Cardiac septum (tissue), 1 donor: ENCODE results near the gene NRN1L. TPM values are rescaled to one million over a fixed set of nuclear protein-coding genes. Genes with fewer than 3 reads are reported as not detected.
A peak's percentile ranks its signal among the peaks of the same experiment; 100 is the strongest.

Experiments
- DNase-seq: peaks from one replicate; pipeline ENCODE4 v3.0.0-alpha.2; 2020; ENCODE audit warnings: low spot score
- intact Hi-C: fragments of 100-400 bp; cut with DNase I; formaldehyde crosslinking; loops from one replicate; pipeline ENCODE4 v1.14.0; 2022
- total RNA-seq: library from RNA; stranded (reverse); fragmentation: NEBNext Ultra II Directional; extraction: Animal tissue kit (Norgen Biotek cat#: 25700); gene quantifications from one replicate; pipeline ENCODE4 v1.2.1, GENCODE V29; 2021
- donor health status: DM: no; HTN: no; CAD: no.

NRN1L gene
- total RNA-seq, 1 donor from 2014 or later: 2.1 TPM

- intact Hi-C loops: no loop called here
- DNase-seq: no peak
Observed at GRCh38 chr16:67878846-67879245, 5.8 kb upstream of the NRN1L start.

GRCh38 chr16:67879462-67879861 lies 5.2 kb upstream of the NRN1L start:
- intact Hi-C loops: no loop called here
- DNase-seq: no peak

DNA sequence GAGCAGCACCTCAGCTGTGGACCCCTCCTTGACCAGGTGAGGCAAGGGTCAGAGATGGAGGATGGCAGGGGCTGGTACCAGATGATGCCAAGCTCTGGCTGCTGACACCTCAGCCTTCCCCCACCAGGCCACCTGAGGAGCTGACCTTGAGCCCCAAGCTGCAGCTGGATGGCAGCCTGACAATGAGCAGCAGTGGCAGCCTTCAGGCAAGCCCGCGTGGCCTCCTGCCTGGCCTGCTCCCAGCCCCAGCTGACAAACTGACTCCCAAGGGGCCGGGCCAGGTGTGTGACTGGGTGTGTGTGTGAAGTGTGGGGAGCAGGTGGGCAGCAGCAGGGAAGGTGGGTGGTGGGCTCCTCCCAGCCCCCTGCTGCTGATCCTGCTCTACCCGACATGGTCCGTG lies 4.7 kb upstream of the NRN1L start:
- DNase-seq: no peak
- intact Hi-C loops: loop anchor here (10.0 kb wide), 1 partner anchor 355 kb away; the partner anchor contains the start of gene ESRP2

DNA sequence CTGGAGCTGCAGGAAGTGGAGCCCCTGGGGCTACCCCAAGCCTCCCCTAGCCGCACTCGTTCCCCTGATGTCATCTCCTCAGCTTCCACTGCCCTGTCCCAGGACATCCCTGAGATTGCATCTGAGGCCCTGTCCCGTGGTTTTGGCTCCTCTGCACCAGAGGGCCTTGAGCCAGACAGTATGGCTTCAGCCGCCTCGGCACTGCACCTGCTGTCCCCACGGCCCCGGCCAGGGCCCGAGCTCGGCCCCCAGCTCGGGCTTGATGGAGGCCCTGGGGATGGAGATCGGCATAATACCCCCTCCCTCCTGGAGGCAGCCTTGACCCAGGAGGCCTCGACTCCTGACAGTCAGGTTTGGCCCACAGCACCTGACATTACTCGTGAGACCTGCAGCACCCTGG lies 4.1 kb upstream of the NRN1L start:
- DNase-seq: no peak
- intact Hi-C loops: loop anchor here (10.0 kb wide), 1 partner anchor 354 kb away; the partner anchor contains the start of gene ESRP2

DNA sequence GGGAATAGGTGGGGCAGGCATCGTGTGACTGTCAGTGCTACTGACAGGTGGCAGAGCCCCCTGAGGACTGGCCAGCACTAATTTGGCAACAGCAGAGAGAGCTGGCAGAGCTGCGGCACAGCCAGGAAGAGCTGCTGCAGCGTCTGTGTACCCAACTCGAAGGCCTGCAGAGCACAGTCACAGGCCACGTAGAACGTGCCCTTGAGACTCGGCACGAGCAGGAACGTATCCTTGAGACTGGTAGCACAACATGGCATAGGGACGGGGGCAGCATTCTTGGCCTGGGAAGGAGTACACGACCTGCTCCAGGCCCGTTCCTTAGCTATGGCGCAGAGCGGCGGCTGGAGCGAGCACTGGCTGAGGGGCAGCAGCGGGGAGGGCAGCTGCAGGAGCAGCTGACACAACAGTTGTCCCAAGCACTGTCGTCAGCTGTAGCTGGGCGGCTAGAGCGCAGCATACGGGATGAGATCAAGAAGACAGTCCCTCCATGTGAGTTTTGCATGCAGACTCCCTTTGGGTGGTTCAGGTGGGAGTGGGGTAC lies 3.0 kb upstream of the NRN1L start:
- intact Hi-C loops: loop anchor here (2.0 to 10.0 kb wide), 2 partner anchors 47 to 353 kb away; partner anchors contain the start of gene ESRP2
- peak; percentile 79 for DNase-seq

GRCh38 chr16:67882374-67883145 lies 2.1 kb upstream of the NRN1L start:
- peak; percentile 86 for DNase-seq
- intact Hi-C loops: loop anchor here (2.0 to 10.0 kb wide), 2 partner anchors 46 to 352 kb away; partner anchors contain the start of gene ESRP2

DNA sequence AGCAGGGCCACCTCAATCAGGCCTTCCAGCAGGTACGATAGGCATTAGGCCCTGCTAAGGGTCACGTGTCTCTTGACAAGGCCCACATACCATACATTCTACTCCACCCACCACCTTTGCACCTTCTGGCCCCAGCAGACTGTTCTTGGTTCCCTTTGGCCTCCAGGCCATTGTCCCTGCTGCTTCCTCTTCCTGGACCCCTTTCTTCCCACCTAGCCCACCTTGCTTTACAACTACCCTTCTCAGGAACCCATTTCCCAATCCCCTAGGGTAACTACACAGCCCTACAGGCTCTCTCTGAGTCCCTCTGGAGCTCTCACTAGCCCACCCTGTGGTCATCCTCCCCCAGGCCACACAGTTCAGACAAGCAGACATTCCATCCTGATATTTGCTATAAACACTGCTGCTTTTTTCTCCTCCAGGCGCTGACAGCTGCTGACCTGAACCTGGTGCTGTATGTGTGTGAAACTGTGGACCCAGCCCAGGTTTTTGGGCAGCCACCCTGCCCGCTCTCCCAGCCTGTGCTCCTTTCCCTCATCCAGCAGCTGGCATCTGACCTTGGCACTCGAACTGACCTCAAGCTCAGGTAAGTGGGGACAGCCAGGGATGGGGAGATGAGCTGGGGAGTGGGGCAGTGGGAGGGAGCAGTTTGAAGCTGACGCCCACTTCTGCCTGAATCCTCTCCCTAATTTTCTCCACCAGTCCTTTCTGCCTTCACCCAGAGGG lies 1.4 kb upstream of the NRN1L start:
- intact Hi-C loops: loop anchor here (2.0 to 10.0 kb wide), 2 partner anchors 45 to 351 kb away; partner anchors contain the start of gene ESRP2
- DNase-seq: peak; percentile 80

DNA sequence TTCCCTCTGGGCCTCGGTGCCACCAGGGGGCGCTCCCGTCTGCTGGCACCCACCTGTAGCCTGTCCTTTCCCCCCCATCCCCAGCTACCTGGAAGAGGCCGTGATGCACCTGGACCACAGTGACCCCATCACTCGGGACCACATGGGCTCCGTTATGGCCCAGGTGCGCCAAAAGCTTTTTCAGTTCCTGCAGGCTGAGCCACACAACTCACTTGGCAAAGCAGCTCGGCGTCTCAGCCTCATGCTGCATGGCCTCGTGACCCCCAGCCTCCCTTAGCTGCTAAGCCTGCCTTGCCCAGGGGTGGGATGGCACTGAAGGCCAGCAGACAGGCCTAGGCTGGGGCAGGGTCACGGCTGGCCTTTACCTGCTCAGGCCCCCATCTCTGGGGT lies 818 bp upstream of the NRN1L start:
- intact Hi-C loops: loop anchor here (2.0 to 10.0 kb wide), 2 partner anchors 45 to 351 kb away; partner anchors contain the start of gene ESRP2

DNA sequence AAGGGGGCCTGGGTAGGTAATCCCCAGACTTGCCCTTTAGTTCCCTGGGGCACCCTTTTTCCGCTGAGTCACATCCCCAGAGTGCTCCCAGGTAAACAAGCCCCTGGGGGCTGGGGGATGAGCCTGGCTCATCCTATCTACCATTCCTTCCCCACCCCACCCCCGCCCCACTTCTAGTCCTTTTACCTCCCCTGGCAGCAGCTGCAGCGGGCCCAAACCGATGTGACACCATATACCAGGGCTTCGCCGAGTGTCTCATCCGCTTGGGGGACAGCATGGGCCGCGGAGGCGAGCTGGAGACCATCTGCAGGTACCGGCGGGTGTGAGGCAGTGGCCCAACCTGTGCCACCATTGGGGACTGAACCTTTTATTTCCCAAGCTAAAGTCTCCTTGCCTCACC lies 860 bp downstream of the NRN1L start:
- intact Hi-C loops: loop anchor here (10.0 kb wide), 1 partner anchor 349 kb away; the partner anchor contains the start of gene ESRP2
- DNase-seq: no peak

More for the DNA sequence above, 818 bp upstream of the NRN1L start:
- DNase-seq: no peak

- DNase-seq: no peak
- intact Hi-C loops: loop anchor here (10.0 kb wide), 1 partner anchor 349 kb away; the partner anchor contains the start of gene ESRP2
Observed at GRCh38 chr16:67885976-67886375, 1.3 kb downstream of the NRN1L start.

DNA sequence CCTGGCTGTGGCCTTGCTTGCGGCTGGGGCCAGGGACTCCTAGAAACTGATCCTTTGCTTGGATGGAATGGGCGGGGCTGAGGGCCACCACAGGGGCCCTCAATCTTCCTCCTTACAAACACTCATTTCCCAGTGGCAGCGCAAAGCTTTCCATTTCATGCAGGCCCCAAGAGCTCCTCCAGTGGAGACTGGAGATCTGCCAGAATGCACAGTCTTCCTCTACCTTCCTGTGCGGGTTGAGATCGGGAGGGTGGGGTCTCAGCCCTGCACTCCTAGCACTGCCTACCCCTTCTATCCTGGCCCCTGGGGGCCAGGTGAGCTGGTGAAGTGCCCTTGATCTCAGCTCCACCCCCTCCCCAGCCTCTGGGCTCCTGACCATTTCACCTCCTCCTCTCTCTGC lies 1.7 kb downstream of the NRN1L start:
- no peak for DNase-seq
- intact Hi-C loops: loop anchor here (10.0 kb wide), 1 partner anchor 348 kb away; the partner anchor contains the start of gene ESRP2

GRCh38 chr16:67888331-67888730 lies 3.6 kb downstream of the NRN1L start:
- DNase-seq: no peak
- intact Hi-C loops: loop anchor here (10.0 kb wide), 1 partner anchor 346 kb away; the partner anchor contains the start of gene ESRP2

- no peak for DNase-seq
- intact Hi-C loops: loop anchor here (5.0 kb wide), 1 partner anchor 130 kb away; the partner anchor contains the start of genes DDX28 and DUS2
Observed at GRCh38 chr16:67892375-67892774, 7.7 kb downstream of the NRN1L start.

- DNase-seq: peak; percentile 99
- intact Hi-C loops: loop anchor here (5.0 kb wide), 1 partner anchor 129 kb away; the partner anchor contains the start of genes DDX28 and DUS2
Observed at GRCh38 chr16:67892899-67893742, 8.4 kb downstream of the NRN1L start, which contains the start of gene PSKH1. Gene PSKH1 (plus strand): TSS chr16:67893254. CDS start chr16:67908750, 15,496 bp downstream.

DNA sequence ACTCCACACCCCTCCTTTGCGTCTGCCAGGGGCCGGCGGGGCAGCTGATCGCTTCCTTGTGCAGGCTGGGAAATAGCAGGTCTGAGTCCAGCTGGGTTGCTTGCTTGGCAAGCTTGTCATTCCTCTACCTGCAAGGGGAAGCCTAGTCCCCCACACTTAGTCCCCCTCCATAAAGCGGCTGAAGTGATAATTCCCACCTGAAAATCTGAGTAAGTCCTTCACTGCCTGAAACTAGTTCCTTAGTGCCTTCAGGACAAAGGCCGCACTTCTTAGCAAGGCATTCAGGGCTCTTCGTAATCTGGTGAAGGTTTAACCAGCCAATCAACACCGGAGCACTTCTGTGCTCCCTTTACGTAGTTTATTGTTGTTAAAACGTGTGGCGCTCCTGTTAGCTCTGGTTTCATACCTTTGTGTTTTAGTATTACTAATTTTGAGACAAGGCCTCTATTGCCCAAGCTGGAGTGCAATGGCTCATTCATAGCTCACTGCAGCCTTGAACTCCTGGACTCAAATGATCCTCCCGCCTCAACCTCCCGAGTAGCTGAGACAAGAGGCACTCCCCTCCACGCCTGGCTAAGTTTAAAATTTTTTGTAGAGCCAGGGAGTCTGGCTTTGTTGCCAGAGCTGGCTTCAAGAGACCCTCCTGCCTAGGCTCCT lies 9.2 kb downstream of the NRN1L start:
- no peak for DNase-seq
- intact Hi-C loops: loop anchor here (5.0 kb wide), 1 partner anchor 128 kb away; the partner anchor contains the start of genes DDX28 and DUS2

DNA sequence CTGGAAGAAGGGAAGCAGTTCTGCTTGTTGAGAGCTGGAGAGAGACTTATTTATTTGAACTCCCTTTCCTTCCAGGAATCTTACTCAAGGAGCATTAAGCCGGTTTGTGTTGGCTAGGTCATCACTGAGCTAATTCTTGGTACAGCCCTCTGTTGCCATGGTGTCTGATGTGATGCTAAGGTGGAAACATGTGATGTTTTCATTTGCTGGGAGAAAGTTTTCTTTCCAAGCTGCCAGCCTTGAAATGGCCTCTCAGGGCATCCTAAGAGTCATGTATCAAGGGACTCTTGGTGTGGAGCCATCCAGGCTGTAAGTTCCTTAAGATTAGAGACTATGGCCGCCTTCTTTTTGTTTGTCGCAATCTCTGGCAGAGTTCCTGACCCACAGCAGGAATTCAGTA lies 12.5 kb downstream of the NRN1L start:
- intact Hi-C loops: no loop called here
- no peak for DNase-seq

DNA sequence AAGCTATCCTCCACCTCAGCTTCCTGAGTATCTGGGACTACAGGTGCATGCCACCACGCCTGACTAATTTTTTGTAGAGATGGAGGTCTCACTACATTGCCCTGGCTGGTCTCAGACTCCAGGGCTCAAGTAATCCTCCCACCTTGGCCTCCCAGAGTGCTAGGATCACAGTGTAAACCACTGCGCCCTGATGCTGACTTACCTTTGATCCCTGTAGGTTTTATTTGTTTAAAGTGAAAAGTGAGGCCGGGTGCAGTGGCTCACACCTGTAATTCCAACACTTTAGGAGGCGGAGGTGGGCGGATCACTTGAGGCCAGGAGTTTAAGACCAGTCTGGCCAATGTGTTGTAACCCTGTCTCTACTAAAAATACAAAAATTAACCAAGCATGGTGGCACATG lies 17.0 kb downstream of the NRN1L start:
- no peak for DNase-seq
- intact Hi-C loops: no loop called here

DNA sequence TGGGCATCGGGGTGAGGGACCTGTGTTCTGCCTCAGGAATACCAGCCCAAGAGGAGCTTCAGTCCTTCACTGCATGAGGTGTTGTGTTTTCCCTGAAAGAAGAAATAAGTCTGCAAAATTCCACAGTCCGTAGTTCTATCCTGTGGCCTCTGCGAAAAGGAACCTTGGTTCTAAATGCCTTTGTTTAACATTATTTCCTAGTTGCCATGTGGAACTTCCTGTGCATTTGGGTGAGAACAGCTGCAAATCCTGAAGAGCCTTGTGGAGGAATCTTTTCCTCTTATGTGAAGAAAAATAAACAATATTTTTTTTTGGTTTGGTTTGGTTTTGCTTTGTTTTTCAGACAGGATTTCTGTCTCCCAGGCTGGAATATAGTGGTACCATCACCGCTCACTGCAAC lies 18.1 kb downstream of the NRN1L start:
- intact Hi-C loops: no loop called here
- no peak for DNase-seq
